ENCODE data around the gene CNTNAP5.

CNTNAP5 gene

DNA sequence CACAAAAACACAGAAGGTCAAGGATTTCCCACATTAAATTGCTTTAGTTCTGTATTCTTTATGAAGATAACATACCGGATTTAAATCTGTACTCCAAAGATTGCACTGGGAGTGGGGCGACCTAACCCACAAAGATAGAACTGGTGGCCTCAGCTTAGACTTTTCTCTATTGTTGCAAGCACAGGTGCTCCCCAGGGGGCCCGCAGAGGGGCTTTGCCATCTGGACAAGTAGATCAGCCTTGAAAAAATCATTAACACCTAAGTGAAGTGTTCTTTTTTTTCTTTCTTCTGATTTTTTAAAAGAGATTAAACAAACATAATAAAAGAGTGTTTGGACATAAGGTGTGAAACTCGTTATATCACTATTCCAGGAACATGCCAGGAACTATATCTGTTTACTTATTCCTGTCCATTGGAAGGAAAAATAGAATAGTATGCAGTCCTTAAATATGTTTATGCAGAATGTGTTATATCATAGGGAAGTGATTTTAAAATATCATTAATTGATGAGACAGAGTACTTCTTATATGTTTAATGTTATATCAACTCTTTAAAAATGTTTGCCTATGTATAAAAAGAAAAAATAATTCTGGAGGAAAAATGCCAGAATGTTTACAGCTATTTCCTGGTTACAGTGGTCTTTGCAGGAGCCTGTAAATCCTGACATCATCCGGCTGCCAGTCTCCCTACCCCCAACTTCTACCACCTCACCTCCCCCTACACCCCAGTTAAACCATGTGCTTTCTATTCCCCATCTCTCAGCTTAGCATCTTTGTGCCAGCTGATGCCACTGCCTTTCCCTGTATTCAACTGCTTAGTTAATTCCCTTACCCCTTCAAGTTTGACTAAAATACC is 679.2 kb downstream of the CNTNAP5 start:
- DNase-seq (ENCODE audit: extremely low spot score): no peak
- TF ChIP-seq, protein P1, sequence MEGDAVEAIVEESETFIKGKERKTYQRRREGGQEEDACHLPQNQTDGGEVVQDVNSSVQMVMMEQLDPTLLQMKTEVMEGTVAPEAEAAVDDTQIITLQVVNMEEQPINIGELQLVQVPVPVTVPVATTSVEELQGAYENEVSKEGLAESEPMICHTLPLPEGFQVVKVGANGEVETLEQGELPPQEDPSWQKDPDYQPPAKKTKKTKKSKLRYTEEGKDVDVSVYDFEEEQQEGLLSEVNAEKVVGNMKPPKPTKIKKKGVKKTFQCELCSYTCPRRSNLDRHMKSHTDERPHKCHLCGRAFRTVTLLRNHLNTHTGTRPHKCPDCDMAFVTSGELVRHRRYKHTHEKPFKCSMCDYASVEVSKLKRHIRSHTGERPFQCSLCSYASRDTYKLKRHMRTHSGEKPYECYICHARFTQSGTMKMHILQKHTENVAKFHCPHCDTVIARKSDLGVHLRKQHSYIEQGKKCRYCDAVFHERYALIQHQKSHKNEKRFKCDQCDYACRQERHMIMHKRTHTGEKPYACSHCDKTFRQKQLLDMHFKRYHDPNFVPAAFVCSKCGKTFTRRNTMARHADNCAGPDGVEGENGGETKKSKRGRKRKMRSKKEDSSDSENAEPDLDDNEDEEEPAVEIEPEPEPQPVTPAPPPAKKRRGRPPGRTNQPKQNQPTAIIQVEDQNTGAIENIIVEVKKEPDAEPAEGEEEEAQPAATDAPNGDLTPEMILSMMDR (IDR thresholded peaks at IDR 0.05; ENCODE audit: control extremely low read depth, extremely low read depth, low read depth, missing control alignments): no peak
- POLR2A ChIA-PET: no interaction called here
- CTCF ChIA-PET: no interaction called here

DNA sequence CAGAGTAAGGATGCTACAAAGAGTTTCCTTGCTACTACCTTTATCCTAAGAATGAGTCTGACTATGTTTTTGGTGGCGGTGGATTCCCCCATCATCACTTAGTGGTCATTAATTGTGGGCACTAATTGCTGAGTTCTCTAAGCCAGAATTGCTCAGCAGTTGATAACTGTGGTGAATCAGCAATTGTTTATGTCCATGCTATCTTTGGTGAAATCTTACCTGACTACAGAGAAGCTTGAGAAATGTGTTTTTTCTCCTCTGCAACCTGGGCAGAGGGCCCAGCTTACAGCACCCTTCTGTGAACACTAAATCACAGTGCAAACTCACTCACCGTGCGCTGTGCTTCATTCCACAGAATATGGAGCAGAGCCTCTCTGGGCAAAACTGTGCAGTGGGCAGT is 683.6 kb downstream of the CNTNAP5 start:
- POLR2A ChIA-PET: no interaction called here
- TF ChIP-seq, protein P1 (IDR thresholded peaks at IDR 0.05; ENCODE audit: control extremely low read depth, extremely low read depth, low read depth, missing control alignments): no peak
- CTCF ChIA-PET: no interaction called here
- DNase-seq (ENCODE audit: extremely low spot score): no peak

DNA sequence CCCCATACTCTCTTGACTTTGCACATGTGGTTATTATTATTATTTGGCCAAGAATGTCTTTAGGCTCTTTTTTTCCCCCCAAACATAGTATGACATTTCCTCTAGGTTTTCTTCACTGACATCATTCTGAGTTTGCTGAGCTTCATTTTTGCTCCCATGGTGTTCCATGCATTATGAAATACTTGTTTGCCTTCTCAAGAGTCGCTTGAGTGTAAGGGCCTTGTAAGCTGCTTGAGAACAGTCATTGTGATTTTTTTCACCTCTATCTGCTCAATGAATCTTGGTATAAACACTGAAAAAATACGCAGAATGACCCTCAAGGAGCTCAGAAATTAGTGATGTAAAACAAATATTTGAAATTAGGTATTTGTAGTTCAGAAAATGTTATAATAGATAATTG is 688.9 kb downstream of the CNTNAP5 start:
- CTCF ChIA-PET: interaction anchor here (0.7 to 0.9 kb wide), 2 partner anchors 16 to 78 kb away, joined by 3 read pairs; no protein-coding TSS in a partner anchor
- TF ChIP-seq, protein P1 (IDR thresholded peaks at IDR 0.05; ENCODE audit: control extremely low read depth, extremely low read depth, low read depth, missing control alignments): no peak

DNA sequence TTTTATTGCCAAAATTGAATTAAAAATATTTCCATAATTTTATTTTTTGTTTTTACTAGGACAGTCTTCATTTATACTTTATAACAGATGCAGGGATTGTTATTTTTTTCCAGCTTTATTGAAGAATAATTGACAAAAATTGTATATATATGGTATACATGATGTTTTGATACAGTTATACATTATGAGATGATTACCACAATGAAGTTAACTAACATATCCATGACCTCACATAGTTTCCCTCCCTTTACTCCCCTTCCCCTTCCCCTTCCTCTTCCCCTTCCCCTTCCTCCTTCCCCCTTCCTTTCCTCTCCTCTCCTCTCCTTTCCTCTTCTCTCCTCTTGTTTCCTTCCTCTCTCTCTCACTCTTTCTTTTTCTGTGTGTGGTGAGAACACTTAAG is 700.1 kb downstream of the CNTNAP5 start:
- no peak for DNase-seq (ENCODE audit: extremely low spot score)
- CTCF ChIA-PET: no interaction called here
- POLR2A ChIA-PET: no interaction called here
- TF ChIP-seq, protein P1 (IDR thresholded peaks at IDR 0.05; ENCODE audit: control extremely low read depth, extremely low read depth, low read depth, missing control alignments): no peak

More for the DNA sequence above, 688.9 kb downstream of the CNTNAP5 start:
- no peak for DNase-seq (ENCODE audit: extremely low spot score)
- POLR2A ChIA-PET: no interaction called here

DNA sequence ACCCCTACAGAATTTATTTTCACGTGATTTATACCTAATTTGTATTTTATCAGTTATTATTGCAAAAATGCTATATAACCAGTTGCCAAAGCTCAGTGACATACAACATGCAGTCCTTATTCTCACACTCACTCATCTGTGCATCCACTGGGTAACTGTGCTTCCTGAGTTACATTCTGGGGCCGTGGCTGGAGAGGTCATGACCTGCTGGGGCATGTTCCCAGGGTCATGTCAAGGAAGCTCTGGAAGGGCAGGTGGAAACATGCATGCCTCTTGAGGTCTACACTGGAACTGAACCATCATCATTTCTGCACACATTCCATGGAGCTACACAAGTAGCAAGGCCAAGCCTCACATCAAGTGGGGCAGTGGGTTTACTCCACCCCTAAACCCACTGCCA is 715.5 kb downstream of the CNTNAP5 start:
- DNase-seq (ENCODE audit: extremely low spot score): no peak
- ChIA-PET POLR2A (no interaction called here), CTCF (interaction anchor here (1.0 kb wide), 1 partner anchor 12 kb away, joined by 4 read pairs; no protein-coding TSS in a partner anchor)
- TF ChIP-seq, protein P1 (IDR thresholded peaks at IDR 0.05; ENCODE audit: control extremely low read depth, extremely low read depth, low read depth, missing control alignments): no peak

DNA sequence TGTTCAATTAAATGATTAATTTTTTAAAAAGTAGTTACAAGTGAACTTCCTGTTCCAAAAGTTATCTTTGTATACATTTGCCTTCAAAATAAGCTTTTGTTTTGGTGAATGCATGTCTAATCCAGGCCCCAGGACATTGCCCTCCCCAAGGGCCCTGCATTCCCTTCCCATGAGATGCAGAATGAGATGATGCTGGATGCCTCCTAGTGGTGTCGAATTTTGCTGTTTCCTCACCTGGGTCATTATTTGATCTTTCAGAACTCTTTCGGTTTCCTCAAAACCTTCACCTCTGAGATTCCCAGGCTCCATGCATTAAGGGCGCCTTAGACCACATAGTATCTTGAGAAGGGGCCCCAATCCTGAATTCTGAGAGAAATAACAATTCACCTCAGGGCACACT is 728.8 kb downstream of the CNTNAP5 start:
- POLR2A ChIA-PET: no interaction called here
- TF ChIP-seq, protein P1 (IDR thresholded peaks at IDR 0.05; ENCODE audit: control extremely low read depth, extremely low read depth, low read depth, missing control alignments): no peak
- CTCF ChIA-PET: no interaction called here
- DNase-seq (ENCODE audit: extremely low spot score): no peak

Data from GM10248 (cell line).